ENCODE results near the gene PPP1R12B.
A peak's percentile ranks its signal among the peaks of the same experiment; 100 is the strongest.

Gene PPP1R12B

DNA sequence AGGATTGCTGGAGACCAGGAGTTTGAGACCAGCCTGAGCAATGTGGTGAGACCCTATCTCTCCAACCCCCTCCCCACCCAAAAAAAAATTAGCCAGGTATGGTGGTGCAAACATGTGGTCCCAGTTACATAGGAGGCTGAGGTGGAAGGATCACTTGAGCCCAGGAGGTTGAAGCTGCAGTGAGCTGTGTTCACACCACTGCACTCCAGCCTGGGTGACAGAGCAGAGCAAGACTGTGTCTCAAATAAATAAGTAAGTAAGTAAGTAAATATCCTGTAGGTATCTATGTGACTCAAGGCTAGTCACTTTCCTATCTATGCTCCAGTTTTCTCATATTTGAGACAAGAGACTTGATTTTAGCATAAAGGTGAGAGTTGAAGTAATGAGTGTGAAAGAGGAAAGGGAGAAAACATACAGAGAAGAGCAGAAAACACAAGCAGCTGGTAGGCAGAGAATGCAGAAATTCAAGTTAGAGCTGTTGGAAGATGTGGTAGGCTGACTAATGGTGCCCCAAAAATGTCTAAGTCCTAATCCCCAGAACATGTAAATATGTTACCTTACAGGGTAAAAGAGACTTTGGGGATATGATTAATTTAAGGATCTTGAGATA lies 7.5 kb downstream of the PPP1R12B start:
- Histone ChIP-seq H3K36me3 (ENCODE audit: control insufficient read depth in 2 of 2, insufficient read depth in 1 of 2, low read length in 2 of 2) (no peaks in the 10 kb centered on the region), H3K4me1 (ENCODE audit: control insufficient read depth, insufficient read depth, low read length) (0 out of 2 replicates have a peak, but pooled peaks cover 4% of the 10 kb centered on the region), H3K4me3 (ENCODE audit: low read depth, low read length) (no peak overlapping the region), H3K27ac (ENCODE audit: extremely low read depth, low read depth, low read length) (no peak overlapping the region), H3K9me3 (ENCODE audit: control insufficient read depth, insufficient read depth, low read depth, low read length) (no peaks in the 10 kb centered on the region)
- ChIA-PET POLR2A (no interaction called here), CTCF (interaction anchor here (0.8 to 1.3 kb wide), 2 partner anchors 12 to 117 kb away, joined by 5 to 7 read pairs; no protein-coding TSS in a partner anchor)
- TF ChIP-seq ZNF18 (tag by site-specific recombination; IDR thresholded peaks at IDR 0.05) (peak; percentile 76), PRDM1 (tag by site-specific recombination; IDR thresholded peaks at IDR 0.05) (peak; percentile 69), FEZF1 (tag by site-specific recombination; IDR thresholded peaks at IDR 0.05) (no peak), ZNF2 (tag by site-specific recombination; IDR thresholded peaks at IDR 0.05) (no peak)

DNA sequence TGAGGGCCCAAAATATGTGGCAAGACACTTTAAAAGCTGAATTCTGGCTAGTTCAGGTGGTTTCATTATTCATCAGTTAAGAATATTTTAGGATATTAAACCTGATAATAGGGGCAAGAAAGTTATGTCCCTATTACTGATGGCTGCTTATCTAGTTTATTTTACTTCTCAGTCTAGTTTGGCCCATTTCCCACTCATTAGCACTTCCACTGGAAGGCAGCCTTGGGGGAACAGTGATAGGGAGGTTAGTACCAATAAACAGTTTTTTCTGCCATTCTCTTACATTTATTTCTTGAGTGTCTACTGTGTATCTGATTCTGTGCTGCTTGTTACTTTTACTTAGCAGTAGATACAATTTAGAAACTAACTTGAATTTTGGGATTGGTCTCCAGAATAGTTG lies 9.0 kb downstream of the PPP1R12B start:
- Histone ChIP-seq H3K4me3 (ENCODE audit: low read depth, low read length) (no peak overlapping the region), H3K4me1 (ENCODE audit: control insufficient read depth, insufficient read depth, low read length) (no peaks in the 10 kb centered on the region), H3K9me3 (ENCODE audit: control insufficient read depth, insufficient read depth, low read depth, low read length) (no peaks in the 10 kb centered on the region), H3K36me3 (ENCODE audit: control insufficient read depth in 2 of 2, insufficient read depth in 1 of 2, low read length in 2 of 2) (no peaks in the 10 kb centered on the region), H3K27ac (ENCODE audit: extremely low read depth, low read depth, low read length) (no peak overlapping the region)
- ChIA-PET POLR2A (no interaction called here), CTCF (no interaction called here)
- TF ChIP-seq ZBTB48 (tag by site-specific recombination; IDR thresholded peaks at IDR 0.05) (no peak), PRDM10 (tag by site-specific recombination; IDR thresholded peaks at IDR 0.05) (0 out of 2 replicates have a peak, but pooled peaks have one; percentile 24), ZSCAN4 (tag by site-specific recombination; IDR thresholded peaks at IDR 0.05) (no peak), ZSCAN30 (tag by site-specific recombination; IDR thresholded peaks at IDR 0.05) (0 out of 2 replicates have a peak, but pooled peaks have one; percentile 47), ZNF114 (tag by site-specific recombination; IDR thresholded peaks at IDR 0.05) (no peak), ZNF24 (tag by site-specific recombination; IDR thresholded peaks at IDR 0.05) (no peak), ZNF404 (tag by site-specific recombination; IDR thresholded peaks at IDR 0.05) (no peak)

GRCh38 chr1:202361224-202361623 lies 12.7 kb downstream of the PPP1R12B start:
- Histone ChIP-seq H3K9me3 (ENCODE audit: control insufficient read depth, insufficient read depth, low read depth, low read length) (no peaks in the 10 kb centered on the region), H3K36me3 (ENCODE audit: control insufficient read depth in 2 of 2, insufficient read depth in 1 of 2, low read length in 2 of 2) (no peaks in the 10 kb centered on the region), H3K4me1 (ENCODE audit: control insufficient read depth, insufficient read depth, low read length) (no peaks in the 10 kb centered on the region), H3K4me3 (ENCODE audit: low read depth, low read length) (no peak overlapping the region), H3K27ac (ENCODE audit: extremely low read depth, low read depth, low read length) (no peak overlapping the region)
- TF ChIP-seq ZNF530 (tag by site-specific recombination; IDR thresholded peaks at IDR 0.05; ENCODE audit: low read depth) (no peak), ZNF362 (tag by site-specific recombination; IDR thresholded peaks at IDR 0.05) (no peak), SCRT1 (tag by site-specific recombination; IDR thresholded peaks at IDR 0.05; ENCODE audit: borderline replicate concordance) (no peak)
- ChIA-PET POLR2A (no interaction called here), CTCF (no interaction called here)
